Kidney (tissue), 14 donors: Measurements from ENCODE around the gene SLC9A3. TPM values are rescaled to one million over a fixed set of nuclear protein-coding genes. Genes with fewer than 3 reads are reported as not detected.

ENCODE experiments used
- DNase-seq, 5 donors: peaks; one replicate each; pipeline ENCODE4 v3.0.0-alpha.2; 2013 to 2020
- FAIRE-seq: peaks from 2 replicates; lab custom pipeline; 2012; peaks lifted over from hg19 to GRCh38; lab: Jason Lieb, UNC
- H3K27ac ChIP-seq, 2 donors: one replicate each; pipeline ENCODE4 v1.7.0; 2013; ENCODE audit warnings: low read depth in 2 of 2, low read length in 2 of 2, inconsistent platforms in 1 of 2
- H3K27me3 ChIP-seq: one replicate; pipeline ENCODE4 v1.7.1; 2013; ENCODE audit warnings: low read length, inconsistent platforms; ENCODE audit not compliant: control insufficient read depth, insufficient read depth
- H3K36me3 ChIP-seq, 3 donors: one replicate each; pipeline versions ENCODE4 v1.7.0 to v1.7.1; 2013; ENCODE audit warnings: low read length in 3 of 3, control low read depth in 1 of 3, inconsistent platforms in 1 of 3; ENCODE audit not compliant: insufficient read depth in 3 of 3, control insufficient read depth in 2 of 3
- H3K4me1 ChIP-seq, 3 donors: one replicate each; pipeline versions ENCODE4 v1.7.0 to v1.7.1; 2013; ENCODE audit warnings: low read length in 3 of 3, inconsistent platforms in 1 of 3, low read depth in 1 of 3; ENCODE audit not compliant: control insufficient read depth in 2 of 3, insufficient read depth in 2 of 3
- H3K4me3 ChIP-seq, 3 donors: one replicate each; pipeline versions ENCODE4 v1.7.0 to v1.8.1; 2013; ENCODE audit warnings: low read length in 3 of 3, control low read depth in 1 of 3, inconsistent platforms in 1 of 3
- H3K9ac ChIP-seq, 3 donors: one replicate each; pipeline versions ENCODE4 v1.7.0 to v1.7.1; 2013; ENCODE audit warnings: low read length in 3 of 3, control low read depth in 1 of 3, inconsistent platforms in 1 of 3
- H3K9me3 ChIP-seq, 3 donors: one replicate each; pipeline versions ENCODE4 v1.7.0 to v1.7.1; 2013; ENCODE audit warnings: low read length in 3 of 3, control low read depth in 1 of 3, inconsistent platforms in 1 of 3; ENCODE audit not compliant: control insufficient read depth in 2 of 3, insufficient read depth in 1 of 3
- intact Hi-C: fragments of 100-400 bp; cut with DNase I; formaldehyde crosslinking; loops from one replicate; pipeline ENCODE4 v1.11.1; 2022
- polyA plus RNA-seq: library from polyadenylated mRNA; stranded (reverse); fragments of 350-450 nt; fragmentation: Illumina TruSeq; extraction: RNeasy Lipid Tissue Mini Kit (QIAGEN cat#74804); gene quantifications from one replicate; pipeline ENCODE4 v1.2.3, GENCODE V29; 2014; ENCODE audit warnings: low read depth, low replicate concordance; ENCODE audit not compliant: insufficient read depth
- total RNA-seq: library from RNA; stranded (reverse); fragmentation: NEBNext Ultra II Directional; extraction: Animal tissue kit (Norgen Biotek cat#: 25700); gene quantifications from one replicate; pipeline ENCODE4 v1.2.1, GENCODE V29; 2021
- TF ChIP-seq, protein P1 (sequence below): IDR thresholded peaks from 3 replicates; pipeline ENCODE4 v1.5.1; 2012; ENCODE audit warnings: mild to moderate bottlenecking, moderate library complexity, borderline replicate concordance; ENCODE audit not compliant: insufficient read depth; ENCODE audit errors: extremely low read depth
- donor health status: control.
- donor health status: control.
- donor health status: control.
- donor health status: control.
- donor health status: control.
- donor health status: DM: yes; HTN: yes; CAD: no.
- donor health status: Normal renal cell carcinoma (clear cell type).

SLC9A3 gene
- total and polyA plus RNA-seq, 2 donors from 2014 or later = 10.5 to 36.9 TPM

DNA sequence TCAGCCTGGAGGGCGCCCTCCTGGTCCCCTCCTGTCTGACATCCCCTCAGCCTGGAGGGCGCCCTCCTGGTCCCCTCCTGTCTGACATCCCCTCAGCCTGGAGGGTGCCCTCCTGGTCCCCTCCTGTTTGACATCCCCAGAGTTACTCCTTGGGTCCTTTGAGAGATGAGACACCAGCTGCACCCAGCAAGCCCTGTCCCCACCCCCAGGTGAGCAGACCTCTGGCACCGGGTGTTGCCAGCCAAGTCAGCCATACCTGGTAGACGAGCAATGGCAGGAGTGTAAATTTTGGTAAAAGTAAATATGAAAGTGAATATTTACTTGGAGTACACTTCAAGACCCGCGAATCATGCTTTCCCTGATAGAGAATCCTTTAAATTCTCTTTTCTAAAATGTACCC is 55.8 kb downstream of the SLC9A3 start:
- Histone ChIP-seq H3K27me3 (no peaks in the 10 kb centered on the region), H3K9ac (no peak overlapping the region), H3K4me1 (peaks cover 0 to 10% (median 0%) of the 10 kb centered on the region in 3 donors), H3K9me3 (no peaks in the 10 kb centered on the region), H3K27ac (no peak overlapping the region), H3K4me3 (no peak overlapping the region), H3K36me3 (peaks cover 0 to 13% (median 4%) of the 10 kb centered on the region in 3 donors)
- intact Hi-C loops = no loop called here
- FAIRE-seq (no peak), DNase-seq (no peak)
- TF ChIP-seq, protein P1, sequence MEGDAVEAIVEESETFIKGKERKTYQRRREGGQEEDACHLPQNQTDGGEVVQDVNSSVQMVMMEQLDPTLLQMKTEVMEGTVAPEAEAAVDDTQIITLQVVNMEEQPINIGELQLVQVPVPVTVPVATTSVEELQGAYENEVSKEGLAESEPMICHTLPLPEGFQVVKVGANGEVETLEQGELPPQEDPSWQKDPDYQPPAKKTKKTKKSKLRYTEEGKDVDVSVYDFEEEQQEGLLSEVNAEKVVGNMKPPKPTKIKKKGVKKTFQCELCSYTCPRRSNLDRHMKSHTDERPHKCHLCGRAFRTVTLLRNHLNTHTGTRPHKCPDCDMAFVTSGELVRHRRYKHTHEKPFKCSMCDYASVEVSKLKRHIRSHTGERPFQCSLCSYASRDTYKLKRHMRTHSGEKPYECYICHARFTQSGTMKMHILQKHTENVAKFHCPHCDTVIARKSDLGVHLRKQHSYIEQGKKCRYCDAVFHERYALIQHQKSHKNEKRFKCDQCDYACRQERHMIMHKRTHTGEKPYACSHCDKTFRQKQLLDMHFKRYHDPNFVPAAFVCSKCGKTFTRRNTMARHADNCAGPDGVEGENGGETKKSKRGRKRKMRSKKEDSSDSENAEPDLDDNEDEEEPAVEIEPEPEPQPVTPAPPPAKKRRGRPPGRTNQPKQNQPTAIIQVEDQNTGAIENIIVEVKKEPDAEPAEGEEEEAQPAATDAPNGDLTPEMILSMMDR = no peak

DNA sequence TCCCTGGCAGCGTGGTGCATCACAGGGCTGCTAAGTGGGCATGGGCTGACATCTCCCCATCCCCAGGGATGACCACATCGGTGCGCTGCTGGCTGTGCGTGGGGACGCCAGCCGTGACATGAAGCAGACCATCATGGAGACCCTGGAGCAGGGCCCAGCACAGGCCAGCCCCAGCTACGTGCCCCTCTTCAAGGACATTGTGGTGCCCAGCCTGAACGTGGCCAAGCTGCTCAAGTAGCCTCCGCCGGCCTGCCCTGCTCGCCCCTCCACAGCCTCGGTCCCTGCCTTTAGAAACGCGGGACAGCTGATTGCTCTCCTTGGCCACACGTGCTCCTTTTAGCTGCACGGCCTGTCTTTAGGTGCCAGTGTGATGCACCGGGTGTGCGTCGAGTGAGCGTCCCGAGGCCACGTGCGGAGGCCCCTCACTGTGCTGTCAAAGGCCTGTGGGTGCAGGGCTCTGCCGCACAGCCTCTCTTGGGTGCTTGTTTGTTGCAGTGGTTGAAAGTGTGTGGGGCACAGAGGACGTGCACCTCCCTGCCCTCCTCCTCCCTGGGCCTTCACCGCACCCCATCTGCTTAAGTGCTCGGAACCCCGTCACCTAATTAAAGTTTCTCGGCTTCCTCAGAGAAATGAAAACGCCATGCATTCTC is 57.5 kb downstream of the SLC9A3 start:
- Histone ChIP-seq H3K9ac (no peak overlapping the region), H3K9me3 (no peaks in the 10 kb centered on the region), H3K27me3 (no peaks in the 10 kb centered on the region), H3K4me3 (no peak overlapping the region), H3K4me1 (peaks cover 0 to 7% (median 0%) of the 10 kb centered on the region in 3 donors), H3K27ac (no peak overlapping the region), H3K36me3 (peaks cover 0 to 20% (median 11%) of the 10 kb centered on the region in 3 donors)
- TF ChIP-seq, protein P1 = no peak
- intact Hi-C loops = no loop called here
- DNase-seq = peak in 2 of 5 donors; percentile 25 to 60
- no peak for FAIRE-seq

GRCh38 chr5:465591-466403 is 58.5 kb downstream of the SLC9A3 start:
- Histone ChIP-seq H3K4me1 (no peaks in the 10 kb centered on the region), H3K27me3 (no peaks in the 10 kb centered on the region), H3K9me3 (no peaks in the 10 kb centered on the region), H3K36me3 (peaks cover 0 to 20% (median 12%) of the 10 kb centered on the region in 3 donors), H3K4me3 (no peak overlapping the region), H3K27ac (no peak overlapping the region), H3K9ac (no peak overlapping the region)
- intact Hi-C loops = no loop called here
- DNase-seq = peak in 2 of 5 donors; percentile 24 to 65
- TF ChIP-seq, protein P1 = no peak
- FAIRE-seq = no peak
